Measurements from ENCODE around the gene IGSF8. TPM values are rescaled to one million over a fixed set of nuclear protein-coding genes. Genes with fewer than 3 reads are reported as not detected.

The IGSF8 gene
- total RNA-seq, 2 donors from 2014 or later = 53.6 to 60.2 TPM

GRCh38 chr1:160133990-160134770, 35.8 kb upstream of the IGSF8 start:
- no peaks in the 10 kb centered on the region for H3K27me3 ChIP-seq
- H3K9ac ChIP-seq (ENCODE audit: low read depth in 2 of 2, low read length in 2 of 2) = no peak overlapping the region
- H3K36me3 ChIP-seq = no peaks in the 10 kb centered on the region
- no peak for DNase-seq
- H3K4me1 ChIP-seq = no peaks in the 10 kb centered on the region
- intact Hi-C loops (cut with DNase I) = no loop called here
- H3K9me3 ChIP-seq = no peaks in the 10 kb centered on the region
- TF ChIP-seq, protein P1, sequence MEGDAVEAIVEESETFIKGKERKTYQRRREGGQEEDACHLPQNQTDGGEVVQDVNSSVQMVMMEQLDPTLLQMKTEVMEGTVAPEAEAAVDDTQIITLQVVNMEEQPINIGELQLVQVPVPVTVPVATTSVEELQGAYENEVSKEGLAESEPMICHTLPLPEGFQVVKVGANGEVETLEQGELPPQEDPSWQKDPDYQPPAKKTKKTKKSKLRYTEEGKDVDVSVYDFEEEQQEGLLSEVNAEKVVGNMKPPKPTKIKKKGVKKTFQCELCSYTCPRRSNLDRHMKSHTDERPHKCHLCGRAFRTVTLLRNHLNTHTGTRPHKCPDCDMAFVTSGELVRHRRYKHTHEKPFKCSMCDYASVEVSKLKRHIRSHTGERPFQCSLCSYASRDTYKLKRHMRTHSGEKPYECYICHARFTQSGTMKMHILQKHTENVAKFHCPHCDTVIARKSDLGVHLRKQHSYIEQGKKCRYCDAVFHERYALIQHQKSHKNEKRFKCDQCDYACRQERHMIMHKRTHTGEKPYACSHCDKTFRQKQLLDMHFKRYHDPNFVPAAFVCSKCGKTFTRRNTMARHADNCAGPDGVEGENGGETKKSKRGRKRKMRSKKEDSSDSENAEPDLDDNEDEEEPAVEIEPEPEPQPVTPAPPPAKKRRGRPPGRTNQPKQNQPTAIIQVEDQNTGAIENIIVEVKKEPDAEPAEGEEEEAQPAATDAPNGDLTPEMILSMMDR (IDR thresholded peaks at IDR 0.05) = no peak
- no peak overlapping the region for H3K27ac ChIP-seq
- no peak overlapping the region for H3K4me3 ChIP-seq

DNA sequence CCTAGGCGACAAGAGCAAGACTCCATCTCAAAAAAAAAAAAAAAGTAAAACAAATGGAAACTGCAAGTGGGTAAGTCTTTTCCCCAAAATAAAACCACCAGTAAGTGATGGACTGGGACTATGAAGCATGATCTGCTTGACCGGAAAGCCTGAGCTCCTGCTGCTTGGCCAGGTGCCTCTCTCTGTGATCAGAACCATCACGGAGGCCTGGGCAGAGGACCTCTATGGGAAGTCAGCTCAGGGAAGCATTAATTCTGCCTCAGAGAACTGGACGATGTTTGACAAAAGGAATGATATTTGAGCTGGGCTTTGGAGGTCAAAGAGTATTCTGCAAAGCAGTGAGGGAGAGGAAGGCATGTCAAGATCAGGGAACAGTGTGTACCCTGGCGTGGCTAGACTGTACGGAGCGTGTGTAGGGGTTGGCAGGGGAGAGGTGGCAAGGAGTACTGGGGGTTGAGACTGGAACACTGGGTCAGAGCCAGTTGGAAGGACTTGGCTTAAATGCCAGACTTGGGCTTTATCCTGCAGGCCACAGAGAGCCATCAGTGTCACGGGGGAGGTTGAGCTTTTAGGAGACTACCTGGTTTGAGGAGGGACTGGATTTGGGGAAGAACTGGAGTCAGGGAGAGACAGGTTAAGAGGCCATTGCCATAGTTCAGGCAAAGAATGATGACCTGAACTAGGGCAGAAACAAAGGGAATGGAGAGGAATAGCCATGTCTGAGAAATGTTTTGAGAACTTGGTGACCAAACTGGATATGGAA, 33.6 kb upstream of the IGSF8 start:
- Histone ChIP-seq H3K27me3 (no peaks in the 10 kb centered on the region), H3K27ac (no peak overlapping the region), H3K36me3 (no peaks in the 10 kb centered on the region), H3K9ac (ENCODE audit: low read depth in 2 of 2, low read length in 2 of 2) (no peak overlapping the region), H3K4me3 (no peak overlapping the region), H3K9me3 (no peaks in the 10 kb centered on the region), H3K4me1 (no peaks in the 10 kb centered on the region)
- DNase-seq = no peak
- intact Hi-C loops (cut with DNase I) = no loop called here
- TF ChIP-seq, protein P1 (IDR thresholded peaks at IDR 0.05) = no peak

DNA sequence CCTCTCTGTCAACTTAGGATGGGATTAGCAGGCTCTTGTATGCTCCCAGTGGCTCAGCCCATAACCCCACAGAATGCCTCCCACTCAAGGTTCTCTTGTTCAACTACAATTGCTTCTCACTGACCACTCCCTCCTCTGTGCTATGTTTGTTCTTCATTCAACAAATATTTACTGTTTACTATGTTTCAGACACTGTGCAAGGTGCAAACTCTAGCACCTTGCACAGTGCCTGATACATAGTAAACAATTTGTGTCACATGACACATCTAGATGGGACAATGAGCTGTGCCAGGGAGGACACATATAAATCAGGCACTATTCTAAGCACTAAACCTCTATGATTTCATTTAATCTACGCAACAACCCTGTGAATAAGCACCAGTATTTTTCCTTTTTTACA, 32.5 kb upstream of the IGSF8 start:
- TF ChIP-seq, protein P1 (IDR thresholded peaks at IDR 0.05) = no peak
- no peak overlapping the region for H3K9ac ChIP-seq (ENCODE audit: low read depth in 2 of 2, low read length in 2 of 2)
- H3K4me1 ChIP-seq = no peaks in the 10 kb centered on the region
- H3K9me3 ChIP-seq = no peaks in the 10 kb centered on the region
- H3K27me3 ChIP-seq = no peaks in the 10 kb centered on the region
- intact Hi-C loops (cut with DNase I) = no loop called here
- no peak overlapping the region for H3K27ac ChIP-seq
- H3K36me3 ChIP-seq = no peaks in the 10 kb centered on the region
- no peak for DNase-seq
- H3K4me3 ChIP-seq = no peak overlapping the region

DNA sequence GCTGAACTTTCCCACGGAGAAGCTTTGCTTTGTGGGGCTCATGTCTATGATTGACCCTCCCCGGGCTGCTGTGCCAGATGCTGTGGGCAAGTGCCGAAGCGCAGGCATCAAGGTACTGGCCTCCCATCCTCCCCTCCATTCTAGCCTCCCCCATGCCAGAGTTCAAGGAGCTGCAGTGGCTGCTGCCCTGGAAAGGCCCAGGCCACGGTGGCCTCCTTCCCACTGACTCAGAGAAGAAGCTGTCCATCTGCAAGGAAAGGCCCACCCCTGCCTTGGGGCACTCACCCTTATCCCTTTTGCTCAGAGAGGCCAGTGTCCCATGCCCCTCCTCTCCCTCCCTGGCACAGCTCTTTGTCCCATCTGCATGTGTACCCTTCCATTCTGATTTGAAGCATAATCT, 32.1 kb upstream of the IGSF8 start:
- no peaks in the 10 kb centered on the region for H3K36me3 ChIP-seq
- H3K9ac ChIP-seq (ENCODE audit: low read depth in 2 of 2, low read length in 2 of 2) = no peak overlapping the region
- DNase-seq = no peak
- H3K4me3 ChIP-seq = no peak overlapping the region
- intact Hi-C loops (cut with DNase I) = no loop called here
- TF ChIP-seq, protein P1 (IDR thresholded peaks at IDR 0.05) = no peak
- no peaks in the 10 kb centered on the region for H3K4me1 ChIP-seq
- no peaks in the 10 kb centered on the region for H3K27me3 ChIP-seq
- H3K27ac ChIP-seq = no peak overlapping the region
- no peaks in the 10 kb centered on the region for H3K9me3 ChIP-seq

GRCh38 chr1:160129966-160130365, 31.5 kb upstream of the IGSF8 start:
- intact Hi-C loops (cut with DNase I) = no loop called here
- no peaks in the 10 kb centered on the region for H3K4me1 ChIP-seq
- H3K9ac ChIP-seq (ENCODE audit: low read depth in 2 of 2, low read length in 2 of 2) = no peak overlapping the region
- H3K36me3 ChIP-seq = no peaks in the 10 kb centered on the region
- no peaks in the 10 kb centered on the region for H3K9me3 ChIP-seq
- no peak overlapping the region for H3K4me3 ChIP-seq
- TF ChIP-seq, protein P1 (IDR thresholded peaks at IDR 0.05) = no peak
- no peaks in the 10 kb centered on the region for H3K27me3 ChIP-seq
- DNase-seq = no peak
- H3K27ac ChIP-seq = no peak overlapping the region

Data from colonic mucosa (tissue), 4 donors.